ENCODE results near the gene FRMD4A.

FRMD4A gene

GRCh38 chr10:14039968-14040668 lies 290.6 kb downstream of the FRMD4A start:
- no peak for DNase-seq

- no peak for DNase-seq
These were observed 294.5 kb downstream of the FRMD4A start for GRCh38 chr10:14036233-14036632.

- no peak for DNase-seq
These were observed 295.2 kb downstream of the FRMD4A start for GRCh38 chr10:14035506-14035905.

DNA sequence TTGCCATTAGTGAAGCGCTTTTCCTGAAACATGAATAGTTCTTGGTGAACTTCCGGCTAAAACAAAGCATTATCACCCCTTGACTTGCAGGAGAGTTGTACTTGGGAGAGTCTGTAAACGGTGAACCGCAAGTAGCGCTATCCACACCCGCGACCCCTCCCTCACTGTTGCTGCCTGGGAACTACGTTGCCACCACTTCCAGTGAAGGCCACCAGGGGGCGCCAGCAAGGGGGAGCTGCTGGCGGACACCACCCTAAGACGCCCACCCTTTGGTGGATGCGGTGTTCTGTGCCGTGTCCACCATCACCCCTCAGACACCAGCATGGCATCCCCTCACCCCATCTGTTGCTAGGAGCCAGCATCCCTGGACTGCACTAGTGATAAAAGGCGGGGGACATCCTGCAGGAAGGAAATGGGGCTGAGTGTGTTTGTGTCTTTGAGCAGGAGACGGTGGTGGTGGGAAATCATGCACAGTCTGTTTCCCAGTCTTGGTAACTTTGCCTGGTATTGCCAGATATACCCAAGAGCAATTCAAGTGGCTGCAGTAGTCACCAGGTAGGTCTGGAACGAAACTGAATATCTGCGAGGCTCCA lies 298.2 kb downstream of the FRMD4A start:
- DNase-seq, result peak; percentile 7

- DNase-seq, result no peak
These were observed 304.4 kb downstream of the FRMD4A start for GRCh38 chr10:14026325-14026724.

DNA sequence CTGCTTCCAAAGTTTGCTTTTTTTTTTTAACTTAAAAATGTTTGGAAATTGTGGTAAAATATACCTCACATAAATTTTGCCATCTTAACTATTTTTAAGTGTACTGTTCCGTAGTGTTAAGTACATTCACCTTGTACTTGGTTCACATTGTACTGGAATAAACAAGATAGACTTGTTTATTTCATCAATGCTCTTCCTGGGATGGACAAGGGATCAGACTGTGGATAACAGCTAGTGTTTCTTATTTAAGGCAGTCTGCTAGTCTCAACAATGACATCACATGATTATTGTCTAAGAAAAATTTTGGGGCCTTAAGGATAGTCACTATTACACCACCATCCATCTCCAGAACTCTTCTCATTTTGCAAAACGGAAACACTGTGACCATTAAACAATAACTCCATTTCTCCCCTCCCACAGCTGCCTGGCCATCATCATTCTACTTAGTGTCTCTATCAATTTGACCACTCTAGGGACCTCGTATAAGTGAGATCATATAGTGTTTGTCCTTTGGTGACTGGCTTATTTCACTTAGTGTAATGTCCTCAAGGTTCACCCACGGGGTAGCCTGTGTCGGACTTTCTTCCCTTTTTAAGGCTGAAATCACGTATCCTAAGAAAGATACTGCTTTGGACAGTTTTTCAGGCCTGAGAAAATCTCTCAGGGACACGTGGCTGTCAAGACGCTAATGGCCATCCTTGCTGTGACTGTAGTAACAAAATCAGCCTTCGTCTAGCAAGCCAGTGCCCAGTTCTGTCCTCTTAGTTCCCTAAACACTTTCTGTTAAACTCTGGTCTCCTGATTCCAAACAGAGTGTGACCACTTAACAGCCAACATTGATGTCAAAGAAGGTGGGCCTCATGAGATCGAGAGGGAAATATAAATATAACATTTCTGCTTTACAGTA lies 305.2 kb downstream of the FRMD4A start:
- no peak for DNase-seq

GRCh38 chr10:14024329-14025202 lies 306.2 kb downstream of the FRMD4A start:
- DNase-seq, result no peak

DNA sequence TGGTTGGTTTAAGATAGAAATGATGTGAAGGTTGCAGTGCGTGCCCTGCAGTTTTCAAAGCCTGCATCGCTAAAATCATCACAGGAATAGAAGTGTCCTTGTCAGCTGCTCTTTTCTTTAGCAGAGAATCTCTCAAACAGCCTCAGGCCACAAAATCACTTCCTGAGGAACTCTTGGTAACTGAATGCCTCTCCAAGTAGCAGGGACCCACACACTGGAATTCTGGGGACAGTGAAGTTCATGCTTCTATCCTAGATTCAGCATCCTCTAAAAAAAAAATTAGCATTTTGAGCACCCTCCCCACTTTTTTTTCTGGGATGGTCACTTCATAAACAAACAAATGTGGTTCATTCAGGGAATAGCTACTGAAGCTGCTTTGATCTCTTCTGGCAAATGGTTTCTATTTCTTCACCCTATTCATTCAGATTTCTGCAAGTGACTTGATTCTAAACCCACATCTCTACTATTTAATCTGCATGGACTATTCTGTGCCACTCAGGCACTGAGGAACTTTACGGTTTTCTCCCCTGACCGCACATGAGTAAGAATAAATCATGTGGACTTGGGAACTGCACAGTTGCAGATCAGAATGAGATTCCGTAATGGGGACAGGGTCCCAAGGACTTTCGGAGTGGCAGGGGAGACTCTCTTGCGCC lies 306.9 kb downstream of the FRMD4A start:
- DNase-seq, result no peak

DNA sequence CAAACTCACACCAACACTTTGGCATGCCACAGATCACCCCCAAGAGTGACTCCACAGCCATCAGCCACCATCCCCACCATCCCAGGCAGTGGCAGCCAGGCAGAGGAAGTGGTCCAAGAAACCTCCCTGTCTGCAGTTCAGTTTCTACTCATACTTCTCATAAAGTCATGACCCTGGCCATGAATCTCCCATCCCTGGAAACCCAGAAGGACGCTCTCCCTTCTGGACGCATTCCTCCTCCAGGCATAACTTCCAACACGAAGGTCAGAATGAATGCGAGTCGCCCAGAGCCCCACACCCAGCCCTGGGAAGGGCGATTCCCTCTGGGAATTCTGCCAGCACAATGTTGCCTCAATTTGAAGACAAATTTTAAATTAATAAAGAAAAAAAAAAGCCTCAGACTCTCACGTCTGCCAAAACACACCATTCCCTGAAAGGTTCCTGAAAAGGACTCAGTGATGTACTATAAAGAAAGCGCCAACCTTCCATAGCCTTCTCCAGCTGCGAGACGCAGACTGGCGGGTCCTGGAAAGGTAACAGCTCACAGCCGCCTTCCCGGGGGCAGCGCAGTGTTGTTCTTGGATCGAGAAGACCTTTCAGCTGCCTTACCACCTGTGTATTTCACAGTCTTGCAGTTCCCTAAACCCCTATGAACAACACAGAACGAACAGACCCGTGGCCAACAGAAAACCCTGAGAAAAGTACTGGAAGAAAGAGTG lies 307.6 kb downstream of the FRMD4A start:
- no peak for DNase-seq

- no peak for DNase-seq
These were observed 308.7 kb downstream of the FRMD4A start for GRCh38 chr10:14022052-14022451.

DNA sequence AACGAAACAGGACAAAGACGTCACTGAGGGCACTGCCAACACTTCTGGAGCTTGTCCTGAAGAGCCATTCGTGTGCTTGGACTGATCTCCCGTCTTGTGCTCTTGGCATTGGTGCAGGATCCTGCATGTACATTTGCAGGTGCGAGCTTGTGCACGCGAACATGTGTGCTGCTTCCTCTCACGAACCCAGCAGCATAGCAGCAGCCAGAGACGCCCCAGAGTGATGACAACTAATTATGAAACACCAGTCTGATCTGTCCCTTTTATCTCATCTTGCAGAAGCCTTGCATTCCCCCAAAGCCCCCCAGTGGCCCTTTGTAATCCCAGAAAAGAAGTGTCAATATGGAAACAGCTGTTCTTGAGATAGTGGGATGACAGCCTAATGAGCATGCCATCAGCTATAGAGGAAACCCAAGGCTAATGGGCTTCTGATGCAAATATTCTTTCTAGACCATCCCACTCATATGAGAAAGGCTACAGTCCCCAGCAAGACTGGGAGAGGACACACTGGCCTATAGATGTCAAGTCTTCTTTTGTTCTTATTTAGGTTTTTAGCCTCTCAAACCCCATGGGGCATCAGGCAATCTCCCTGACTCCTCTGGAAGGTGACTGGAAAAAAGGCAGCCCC lies 310.6 kb downstream of the FRMD4A start:
- no peak for DNase-seq

- no peak for DNase-seq
These were observed 313.3 kb downstream of the FRMD4A start for GRCh38 chr10:14017467-14017866.

- no peak for DNase-seq
These were observed 313.8 kb downstream of the FRMD4A start for GRCh38 chr10:14016931-14017333.

- DNase-seq, result no peak
These were observed 314.6 kb downstream of the FRMD4A start for GRCh38 chr10:14016011-14016536.

DNA sequence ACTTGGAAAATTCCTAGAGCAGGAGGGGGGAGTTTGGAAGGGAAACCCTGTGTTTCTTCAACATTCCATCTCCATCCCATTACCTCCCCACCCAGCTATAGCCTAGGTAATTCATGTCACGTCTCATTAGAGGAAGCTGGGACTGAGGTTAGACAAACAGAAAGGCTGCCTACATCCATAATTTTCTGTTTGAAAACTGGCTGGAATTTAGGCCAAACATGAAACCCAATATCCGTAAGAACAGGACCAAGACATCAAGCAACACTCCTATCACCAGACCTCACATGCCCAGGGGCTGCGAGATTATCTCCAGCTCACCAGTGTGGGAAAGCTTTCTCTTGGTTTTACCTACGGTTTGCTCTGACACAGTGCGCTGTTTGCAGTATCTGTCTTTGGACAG lies 316.3 kb downstream of the FRMD4A start:
- DNase-seq, result no peak

DNA sequence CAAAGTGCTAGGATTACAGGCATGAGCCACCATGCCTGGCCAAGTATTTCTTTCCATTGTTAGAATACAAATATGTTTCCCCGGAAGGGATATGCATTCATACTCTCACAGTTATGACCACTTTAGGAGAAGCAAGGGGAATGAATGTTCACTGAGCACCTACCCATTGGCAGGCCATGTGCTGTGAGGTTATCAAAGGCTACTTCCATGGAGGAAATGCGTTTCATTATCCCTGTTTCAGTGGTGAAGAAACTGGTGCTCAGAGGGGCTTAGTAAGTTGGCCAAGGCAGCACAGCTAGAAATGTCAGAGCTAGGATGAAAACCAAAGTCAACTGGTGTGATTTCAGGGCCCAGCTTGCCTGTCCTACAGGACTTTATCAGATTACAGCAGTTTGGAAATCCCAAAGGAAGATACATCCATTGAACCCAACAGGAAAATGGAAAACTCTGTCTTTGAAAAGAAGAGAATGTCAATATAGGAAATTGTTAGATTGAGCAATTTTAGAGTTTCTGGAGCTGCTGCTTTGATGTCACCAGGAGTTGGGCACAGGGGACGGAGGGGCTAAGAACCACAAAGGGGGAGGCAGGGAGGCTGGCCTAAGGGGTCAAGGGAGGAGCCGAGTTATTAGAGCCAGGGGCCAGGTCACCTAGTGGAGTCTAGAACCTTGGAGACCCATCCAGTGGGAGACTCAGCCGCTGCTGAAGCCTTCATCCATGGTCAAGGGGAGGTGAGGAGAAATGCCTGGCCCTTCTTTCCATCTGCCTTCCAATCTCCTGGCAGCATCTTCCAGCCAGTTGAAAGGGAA lies 319.8 kb downstream of the FRMD4A start:
- DNase-seq, result no peak

DNA sequence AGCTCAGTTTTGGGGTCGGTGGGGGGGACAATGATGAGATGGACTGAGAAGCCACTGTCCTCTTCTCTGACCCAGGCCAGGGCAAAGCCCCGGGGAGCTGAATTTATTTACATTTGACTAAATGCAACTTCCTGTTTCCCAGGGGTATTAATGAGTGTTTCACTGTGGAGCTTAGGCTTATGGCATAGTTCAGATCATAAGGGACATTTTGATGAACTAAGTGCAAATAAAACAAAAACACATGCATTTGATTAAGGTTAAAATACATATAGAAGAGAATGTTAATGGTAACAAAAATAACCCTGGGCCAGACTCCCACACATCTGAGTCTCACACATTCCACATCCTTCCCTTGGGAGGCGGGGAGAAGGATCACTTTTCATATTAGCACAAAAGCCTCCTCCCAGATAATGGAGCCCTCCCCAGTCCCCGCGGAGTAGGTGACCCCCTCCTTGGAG lies 320.6 kb downstream of the FRMD4A start:
- no peak for DNase-seq

DNA sequence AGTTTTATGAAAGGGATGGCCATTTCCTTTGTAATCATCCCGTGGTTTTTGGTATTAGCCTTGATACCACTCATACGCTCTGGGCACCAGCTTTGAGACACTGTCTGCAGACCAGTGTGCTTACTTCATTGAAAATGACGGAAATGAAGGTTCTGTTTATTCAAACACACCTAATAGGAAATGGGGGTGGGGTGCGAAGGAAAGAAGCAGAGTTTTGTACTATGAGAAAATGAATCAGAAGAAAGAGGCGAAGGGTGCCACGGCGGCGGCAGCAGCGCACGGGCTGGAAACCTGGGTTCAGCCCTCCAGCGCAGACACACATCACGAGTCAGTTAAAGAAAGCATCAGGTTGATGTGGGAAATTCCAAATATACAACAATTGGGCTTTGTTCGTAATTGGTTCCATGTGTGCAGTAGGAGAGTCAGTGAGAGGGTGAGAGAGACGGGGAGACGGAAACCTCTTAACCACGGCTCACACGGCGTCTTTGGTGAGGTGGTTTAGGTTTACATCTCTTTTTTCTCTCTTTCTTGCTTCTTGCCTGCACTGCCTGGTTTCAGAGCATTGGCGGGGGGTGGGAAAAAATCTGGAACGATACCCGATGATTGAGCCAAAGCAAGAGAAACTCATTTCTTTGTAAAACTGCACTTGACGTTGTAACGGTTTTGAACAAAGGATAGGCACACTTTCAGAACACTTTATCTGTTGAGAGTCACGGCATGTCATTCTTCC lies 321.2 kb downstream of the FRMD4A start:
- DNase-seq, result no peak

- no peak for DNase-seq
These were observed 322.0 kb downstream of the FRMD4A start for GRCh38 chr10:14008740-14009080.
